OCI-LY1 (cell line): Measurements from ENCODE around the gene ANO2.

ENCODE experiments used
- EZH2 ChIP-seq: fragments of 200-600 bp; sonication (generic), shearing (Covaris generic); IDR thresholded peaks from 2 replicates; pipeline ENCODE4 v1.8.0; 2017; ENCODE audit warnings: borderline replicate concordance, mixed run types, mild to moderate bottlenecking, antibody characterized with exemption, low read length, moderate library complexity, mixed read lengths
- TF ChIP-seq, protein P1 (sequence below): fragments of 200-600 bp; sonication (generic), shearing (Covaris generic); IDR thresholded peaks from 2 replicates; pipeline ENCODE4 v1.5.1; 2017; ENCODE audit warnings: mild to moderate bottlenecking, antibody characterized with exemption, low read length, moderate library complexity, mixed read lengths

DNA sequence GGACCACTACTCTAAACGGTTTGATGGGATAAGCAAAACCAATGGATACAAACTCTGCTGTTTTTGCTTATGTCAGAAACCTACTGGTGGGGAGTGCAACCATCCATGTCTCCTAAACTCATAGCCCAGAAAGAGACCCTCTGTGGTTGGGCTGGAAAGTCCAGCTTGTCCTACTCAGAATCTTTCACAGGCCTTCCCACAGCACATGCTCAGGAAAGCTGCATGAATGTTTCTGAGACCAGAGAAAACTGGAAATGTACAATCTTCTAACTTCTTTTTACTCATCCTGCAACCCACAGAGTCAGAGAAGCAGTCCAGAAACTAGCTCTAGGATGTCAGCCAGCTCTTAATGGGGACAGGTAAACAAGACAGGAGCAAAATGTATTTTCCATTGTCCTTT is 73.3 kb downstream of the ANO2 start:
- TF ChIP-seq, protein P1, sequence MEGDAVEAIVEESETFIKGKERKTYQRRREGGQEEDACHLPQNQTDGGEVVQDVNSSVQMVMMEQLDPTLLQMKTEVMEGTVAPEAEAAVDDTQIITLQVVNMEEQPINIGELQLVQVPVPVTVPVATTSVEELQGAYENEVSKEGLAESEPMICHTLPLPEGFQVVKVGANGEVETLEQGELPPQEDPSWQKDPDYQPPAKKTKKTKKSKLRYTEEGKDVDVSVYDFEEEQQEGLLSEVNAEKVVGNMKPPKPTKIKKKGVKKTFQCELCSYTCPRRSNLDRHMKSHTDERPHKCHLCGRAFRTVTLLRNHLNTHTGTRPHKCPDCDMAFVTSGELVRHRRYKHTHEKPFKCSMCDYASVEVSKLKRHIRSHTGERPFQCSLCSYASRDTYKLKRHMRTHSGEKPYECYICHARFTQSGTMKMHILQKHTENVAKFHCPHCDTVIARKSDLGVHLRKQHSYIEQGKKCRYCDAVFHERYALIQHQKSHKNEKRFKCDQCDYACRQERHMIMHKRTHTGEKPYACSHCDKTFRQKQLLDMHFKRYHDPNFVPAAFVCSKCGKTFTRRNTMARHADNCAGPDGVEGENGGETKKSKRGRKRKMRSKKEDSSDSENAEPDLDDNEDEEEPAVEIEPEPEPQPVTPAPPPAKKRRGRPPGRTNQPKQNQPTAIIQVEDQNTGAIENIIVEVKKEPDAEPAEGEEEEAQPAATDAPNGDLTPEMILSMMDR, result no peak
- no peak for TF ChIP-seq EZH2
